GM12878 (cell line): ENCODE data around the gene RAG1. TPM values are rescaled to one million over a fixed set of nuclear protein-coding genes. Genes with fewer than 3 reads are reported as not detected.

Experiments used
- ATAC-seq: fragments of 200-7000 bp; cut with Tn5 transposase; 3 replicates; pipeline ENCODE4 v1.9.1; 2020; ENCODE audit warnings: mild to moderate bottlenecking, moderate library complexity
- BruUV-seq: library from RNA; stranded (reverse); fragments of 400-500 nt; replicated peaks from 2 replicates; lab custom pipeline; 2021; lab: Mats Ljungman, UMichigan
- CTCF ChIA-PET: fragments of 300-600 bp; sonication (Branson Sonifier 250); formaldehyde crosslinking; extraction: SDS; loops from one replicate; lab custom pipeline; 2021; ENCODE audit warnings: inconsistent platforms; lab: Yijun Ruan, JAX
- POLR2A ChIA-PET: fragments of 350-600 bp; formaldehyde crosslinking; extraction: SDS; loops from one replicate; lab custom pipeline; 2021; ENCODE audit warnings: inconsistent platforms; lab: Charles Lee
- RAD21 ChIA-PET: fragments of 300-600 bp; sonication (Branson Sonifier 250); formaldehyde crosslinking; loops from one replicate; lab custom pipeline; 2023; ENCODE audit warnings: antibody characterized with exemption; ENCODE audit not compliant: unreplicated experiment; lab: Charles Lee
- SMC1A ChIA-PET: fragments of 300-600 bp; sonication (Branson Sonifier 250); formaldehyde crosslinking; loops from one replicate; lab custom pipeline; 2023; ENCODE audit not compliant: unreplicated experiment, uncharacterized antibody; lab: Charles Lee
- DNase-seq: peaks from one replicate; pipeline ENCODE4 v3.0.0-alpha.2; 2011; ENCODE audit warnings: low read depth, low spot score
- FAIRE-seq: peaks from 3 replicates; lab custom pipeline; 2011; peaks lifted over from hg19 to GRCh38; lab: Jason Lieb, UNC
- H2AFZ ChIP-seq: 2 replicates; pipeline ENCODE4 v1.6.0; 2011; ENCODE audit warnings: low read depth, low read length, control low read depth; ENCODE audit not compliant: control insufficient read depth
- H3K27ac ChIP-seq: 2 replicates; pipeline ENCODE4 v1.5.1; 2011; ENCODE audit warnings: control low read depth; ENCODE audit not compliant: control insufficient read depth, insufficient read depth
- H3K27me3 ChIP-seq, 2 experiments: replicated peaks in 1 of 2; 2 replicates each; pipeline versions ENCODE4 v1.6.0 to v1.6.1; 2011; ENCODE audit warnings: low read length in 1 of 2; ENCODE audit not compliant: control insufficient read depth in 2 of 2, insufficient read depth in 2 of 2
- H3K36me3 ChIP-seq, 2 experiments: 2 replicates each; pipeline ENCODE4 v1.5.1; 2011; ENCODE audit warnings: low read length in 1 of 2; ENCODE audit not compliant: control insufficient read depth in 2 of 2, insufficient read depth in 2 of 2
- H3K4me1 ChIP-seq: 2 replicates; pipeline ENCODE4 v1.6.1; 2011; ENCODE audit warnings: mild to moderate bottlenecking, low read length, moderate library complexity, mixed read lengths; ENCODE audit not compliant: control insufficient read depth, insufficient read depth
- H3K4me2 ChIP-seq: 2 replicates; pipeline ENCODE4 v1.6.0; 2011; ENCODE audit warnings: control low read depth; ENCODE audit not compliant: control insufficient read depth, insufficient read depth
- H3K4me3 ChIP-seq: fragments of 200-600 bp; sonication (generic); 2 replicates; pipeline ENCODE4 v1.5.1; 2016
- H3K79me2 ChIP-seq: 2 replicates; pipeline ENCODE4 v1.6.0; 2011; ENCODE audit warnings: low read length; ENCODE audit not compliant: control insufficient read depth, insufficient read depth
- H3K9ac ChIP-seq: 2 replicates; pipeline ENCODE4 v1.8.0; 2011; ENCODE audit warnings: low read length, control low read depth, mixed read lengths; ENCODE audit not compliant: control insufficient read depth, insufficient read depth
- H3K9me3 ChIP-seq: replicated peaks from 3 replicates; pipeline ENCODE4 v1.5.1; 2011; ENCODE audit warnings: mild to moderate bottlenecking, low read length; ENCODE audit not compliant: control insufficient read depth, insufficient read depth
- H4K20me1 ChIP-seq: 2 replicates; pipeline ENCODE4 v1.6.0; 2011; ENCODE audit not compliant: control insufficient read depth, insufficient read depth
- CEBPZ ChIP-seq: fragments of 150-350 bp; IDR thresholded peaks from 2 replicates; pipeline ENCODE4 v1.6.1; 2016; ENCODE audit warnings: low read depth, low read length
- DPF2 ChIP-seq: fragments of 450-650 bp; IDR thresholded peaks from 2 replicates; pipeline ENCODE4 v1.6.1; 2017; ENCODE audit warnings: mild to moderate bottlenecking
- EED ChIP-seq: sonication (generic); IDR thresholded peaks from 2 replicates; pipeline ENCODE4 v1.6.1; 2016; ENCODE audit warnings: antibody characterized with exemption, low read depth
- ESRRA ChIP-seq: IDR thresholded peaks from 2 replicates; pipeline ENCODE4 v1.6.1; 2012; ENCODE audit warnings: mild to moderate bottlenecking, low read length, improper control_type of control experiment
- FOXM1 ChIP-seq: IDR thresholded peaks from 2 replicates; pipeline ENCODE4 v1.6.1; 2012; ENCODE audit warnings: low read depth, mild to moderate bottlenecking, inconsistent platforms, low read length, moderate library complexity
- HSF1 ChIP-seq: fragments of 150-350 bp; IDR thresholded peaks from 2 replicates; pipeline ENCODE4 v1.6.1; 2014; ENCODE audit warnings: mild to moderate bottlenecking, low read depth, low read length
- IKZF1 ChIP-seq: fragments of 450-650 bp; conservative IDR thresholded peaks from 2 replicates; pipeline ENCODE4 v1.6.1; 2017; ENCODE audit warnings: antibody characterized with exemption, mild to moderate bottlenecking
- KLF5 ChIP-seq: fragments of 450-650 bp; IDR thresholded peaks from 2 replicates; pipeline ENCODE4 v1.6.1; 2014; ENCODE audit warnings: mild to moderate bottlenecking; ENCODE audit not compliant: partially characterized antibody
- MLLT1 ChIP-seq: fragments of 450-650 bp; IDR thresholded peaks from 2 replicates; pipeline ENCODE4 v1.6.1; 2016; ENCODE audit warnings: mild to moderate bottlenecking
- NBN ChIP-seq: fragments of 450-650 bp; IDR thresholded peaks from 2 replicates; pipeline ENCODE4 v1.6.1; 2016
- POLR2AphosphoS5 ChIP-seq: IDR thresholded peaks from 2 replicates; pipeline ENCODE4 v1.6.1; 2011; ENCODE audit warnings: mild to moderate bottlenecking, low read length, inconsistent platforms
- RELA ChIP-seq: fragments of 450-650 bp; IDR thresholded peaks from 2 replicates; pipeline ENCODE4 v1.8.0; 2014; ENCODE audit warnings: borderline replicate concordance; ENCODE audit not compliant: partially characterized antibody
- SIX5 ChIP-seq: IDR thresholded peaks from 2 replicates; pipeline ENCODE4 v1.6.1; 2011; ENCODE audit warnings: mild to moderate bottlenecking, low read depth, low read length, moderate library complexity; ENCODE audit not compliant: severe bottlenecking
- TARDBP ChIP-seq: IDR thresholded peaks from 2 replicates; pipeline ENCODE4 v1.6.1; 2016; ENCODE audit warnings: borderline replicate concordance
- USF1 ChIP-seq: IDR thresholded peaks from 2 replicates; pipeline ENCODE4 v1.6.1; 2011; ENCODE audit warnings: borderline replicate concordance, low read depth, mild to moderate bottlenecking, moderate library complexity, mixed read lengths, low read length; ENCODE audit not compliant: insufficient read depth; ENCODE audit errors: extremely low read length
- ZSCAN29 ChIP-seq: fragments of 450-650 bp; IDR thresholded peaks from 2 replicates; pipeline ENCODE4 v1.6.1; 2017; ENCODE audit warnings: mild to moderate bottlenecking, moderate library complexity
- WGBS: methylation state at CpG from one replicate; pipeline ENCODE4 v1.1.6; 2016; ENCODE audit warnings: low lambda C conversion rate; ENCODE audit not compliant: insufficient replicate concordance, insufficient coverage; ENCODE audit errors: missing lambda C conversion rate; 5-methylcytosine and 5-hydroxymethylcytosine counted together
- in situ Hi-C: fragments of 300-500 bp; cut with MboI; formaldehyde crosslinking; loops from 9 replicates; pipeline ENCODE4 v1.14.3; 2018; ENCODE audit warnings: mixed read lengths
- intact Hi-C: fragments of 100-400 bp; cut with micrococcal nuclease; formaldehyde crosslinking; loops from one replicate; pipeline ENCODE4 v1.14.2; 2022; ENCODE audit not compliant: unreplicated experiment
- polyA plus RNA-seq, 11 experiments: library from polyadenylated mRNA; depleted of rRNA in 4 of 11; unstranded in 6 of 11; stranded (reverse) in 5 of 11; fragments of >200 nt; fragmentation: Nextera tagmentation in 4 of 11; fragmentation: Illumina TruSeq in 1 of 11; extraction: Ambion mirVana in 4 of 11; extraction: Trizol in 1 of 11; gene quantifications; 1 replicate in 1 of 11; 2 replicates in 10 of 11; pipeline versions ENCODE4 v1.2.1 to v1.2.3, GENCODE V29; 2011 to 2016; ENCODE audit warnings: inconsistent platforms in 2 of 11, missing spikeins in 2 of 11, low read depth in 1 of 11
- total RNA-seq, 4 experiments: library from RNA; depleted of rRNA in 3 of 4; stranded (reverse); fragments of >200 nt in 3 of 4; fragmentation: Illumina TruSeq in 1 of 4; extraction: Trizol in 1 of 4; gene quantifications; 2 replicates each; pipeline versions ENCODE4 v1.2.1 to v1.2.3, GENCODE V29; 2013 to 2021

Gene RAG1
- total and polyA plus RNA-seq, 10 of the 15 experiments (the other 5 are each of a cell fraction or from before 2014, with no cell fraction given) = 0.01 to 0.44 (median 0.05) TPM; not detected in 3

- FAIRE-seq (no peak), ATAC-seq (no peak), DNase-seq (no peak)
- no TSS peak for BruUV-seq
- ChIA-PET POLR2A (no interaction called here), SMC1A (no interaction called here), CTCF (interaction anchor here (0.8 to 3.7 kb wide), 2 partner anchors 9 to 14 kb away, joined by 3 to 21 read pairs; no protein-coding TSS in a partner anchor), RAD21 (no interaction called here)
- Histone ChIP-seq H2AFZ (no peak overlapping the region), H3K9ac (no peak overlapping the region), H3K9me3 (peaks cover 2% of the 10 kb centered on the region; the same call in 1 of the 3 replicates), H3K27ac (no peak overlapping the region), H3K4me1 (no peaks in the 10 kb centered on the region), H3K4me2 (no peak overlapping the region), H3K4me3 (no peak overlapping the region), H4K20me1 (no peaks in the 10 kb centered on the region), H3K36me3 (no peaks in the 10 kb centered on the region), H3K79me2 (no peaks in the 10 kb centered on the region), H3K27me3 (peaks cover 2 to 4% of the 10 kb centered on the region in 2 experiments)
- in situ Hi-C loops (no loop called here), intact Hi-C loops (no loop called here)
- no peak for TF ChIP-seq POLR2AphosphoS5
- TF ChIP-seq HSF1 = no peak
- TF ChIP-seq TARDBP = no peak
- no peak for TF ChIP-seq DPF2
- no peak for TF ChIP-seq FOXM1
- TF ChIP-seq ESRRA = no peak
- TF ChIP-seq NBN = no peak
- TF ChIP-seq CEBPZ = no peak
- no peak for TF ChIP-seq USF1
- TF ChIP-seq MLLT1 = no peak
- no peak for TF ChIP-seq IKZF1
- TF ChIP-seq EED = no peak
- TF ChIP-seq KLF5 = no peak
- TF ChIP-seq RELA = no peak
- no peak for TF ChIP-seq SIX5
- TF ChIP-seq ZSCAN29 = no peak
- 32% methylated on average over 1 of the region's 1 CpG for WGBS
Measured at GRCh38 chr11:36578458-36578857, 10.7 kb downstream of the RAG1 start.
